Measurements from ENCODE around the gene PTTG1.

PTTG1 gene

GRCh38 chr5:160456480-160457177 lies 35.0 kb downstream of the PTTG1 start:
- DNase-seq: no peak

- no peak for DNase-seq
Measured at GRCh38 chr5:160457252-160457651, 35.6 kb downstream of the PTTG1 start.

- DNase-seq: no peak
Measured at GRCh38 chr5:160458806-160459800, 37.4 kb downstream of the PTTG1 start.

- DNase-seq: no peak
Measured at GRCh38 chr5:160460377-160461049, 38.9 kb downstream of the PTTG1 start.

- no peak for DNase-seq
Measured at GRCh38 chr5:160461378-160461777, 39.7 kb downstream of the PTTG1 start.

GRCh38 chr5:160462167-160462566 lies 40.5 kb downstream of the PTTG1 start:
- DNase-seq: no peak

GRCh38 chr5:160463227-160463626 lies 41.6 kb downstream of the PTTG1 start:
- no peak for DNase-seq

- no peak for DNase-seq
Measured at GRCh38 chr5:160463740-160464465, 42.2 kb downstream of the PTTG1 start.

GRCh38 chr5:160464466-160464797 lies 42.8 kb downstream of the PTTG1 start:
- DNase-seq: no peak

GRCh38 chr5:160466116-160466515 lies 44.5 kb downstream of the PTTG1 start:
- DNase-seq: no peak

- DNase-seq: no peak
Measured at GRCh38 chr5:160466889-160467554, 45.4 kb downstream of the PTTG1 start.

GRCh38 chr5:160467555-160468362 lies 46.1 kb downstream of the PTTG1 start:
- DNase-seq: peak; percentile 63

- no peak for DNase-seq
Measured at GRCh38 chr5:160468363-160468975, 46.8 kb downstream of the PTTG1 start.

GRCh38 chr5:160469156-160470144 lies 47.8 kb downstream of the PTTG1 start:
- no peak for DNase-seq

- no peak for DNase-seq
Measured at GRCh38 chr5:160470437-160471361, 49.0 kb downstream of the PTTG1 start.

GRCh38 chr5:160471761-160472160 lies 50.1 kb downstream of the PTTG1 start:
- no peak for DNase-seq

GRCh38 chr5:160472482-160472881 lies 50.8 kb downstream of the PTTG1 start:
- no peak for DNase-seq

GRCh38 chr5:160473681-160474080 lies 52.0 kb downstream of the PTTG1 start:
- DNase-seq: no peak

Data from eye (tissue), 1 donor.